COLO829 (cell line): ENCODE measurements around the gene RHBDL3.
"Not testable (repeated sequence)": the region's sequence is repeated elsewhere in the genome, so short reads cannot be mapped to it uniquely, and the experiment has no call there.

ENCODE experiments used
- DNase-seq: peaks from one replicate; pipeline ENCODE4 v3.0.0; 2012; ENCODE audit warnings: low spot score

RHBDL3 gene

GRCh38 chr17:32265192-32265923 lies at the start of gene RHBDL3:
RHBDL3 (plus strand) TSS chr17:32265832; CDS start chr17:32266190, 358 bp downstream.
- DNase-seq: no peak

GRCh38 chr17:32222621-32223020 lies 43.0 kb upstream of the RHBDL3 start:
- no peak for DNase-seq

DNA sequence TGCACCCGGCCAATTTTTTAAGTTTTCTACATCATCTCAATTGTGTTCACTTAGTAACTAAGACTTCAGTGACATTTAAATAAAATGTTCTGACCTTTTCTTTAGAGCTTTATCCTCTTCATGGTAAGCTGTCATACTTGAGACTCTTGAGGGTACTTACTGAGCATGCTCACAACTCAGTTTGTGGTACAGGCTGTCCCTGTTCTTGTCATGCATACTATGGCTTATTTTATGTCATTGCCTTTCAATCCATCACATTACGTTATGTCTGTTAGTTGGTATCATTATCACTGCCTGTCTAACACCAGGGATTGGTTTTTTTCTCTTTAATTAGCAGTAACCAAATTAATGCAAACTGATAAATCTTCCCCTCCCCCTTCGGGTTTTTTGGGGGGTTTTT lies 41.9 kb upstream of the RHBDL3 start:
- DNase-seq: no peak

- DNase-seq: no peak
These were observed 38.7 kb upstream of the RHBDL3 start for GRCh38 chr17:32226886-32227285.

DNA sequence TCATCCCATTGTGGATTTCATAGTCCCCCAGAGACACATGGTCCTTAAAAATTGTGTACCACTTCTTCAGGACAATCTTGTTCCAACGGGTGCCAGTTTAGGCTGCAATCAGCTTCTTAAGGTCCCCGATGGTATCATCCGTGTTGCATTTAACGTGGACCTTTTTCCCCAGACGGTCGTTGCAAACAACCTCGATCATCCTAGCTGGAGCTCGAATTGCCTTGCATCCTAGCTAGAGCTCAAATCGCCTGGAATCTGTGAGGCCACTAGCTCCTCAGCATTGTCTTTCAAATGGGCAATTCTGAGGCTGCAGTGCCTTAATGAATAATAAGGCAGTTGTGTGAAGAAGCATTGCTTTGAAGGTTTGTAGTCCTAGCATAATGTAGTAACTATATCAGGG lies 37.7 kb upstream of the RHBDL3 start:
- no peak for DNase-seq

DNA sequence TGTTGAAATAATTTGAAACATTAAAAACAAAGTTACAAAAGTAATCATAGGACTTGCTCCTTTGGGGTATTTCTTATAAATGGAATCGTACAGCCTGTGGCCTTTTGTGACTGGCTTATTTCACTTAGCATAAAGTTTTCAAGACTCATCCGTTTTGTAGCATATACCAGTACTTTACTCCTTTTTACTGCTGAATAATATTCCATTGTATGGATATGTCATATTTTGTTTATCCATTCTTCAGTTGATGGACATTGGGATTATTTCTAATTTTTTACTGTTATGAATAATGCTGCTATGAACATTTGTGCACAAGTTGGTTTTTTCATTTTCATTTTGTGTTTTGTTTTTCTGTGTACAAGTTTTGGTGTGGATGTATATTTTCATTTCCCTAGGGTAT lies 30.0 kb upstream of the RHBDL3 start:
- no peak for DNase-seq

DNA sequence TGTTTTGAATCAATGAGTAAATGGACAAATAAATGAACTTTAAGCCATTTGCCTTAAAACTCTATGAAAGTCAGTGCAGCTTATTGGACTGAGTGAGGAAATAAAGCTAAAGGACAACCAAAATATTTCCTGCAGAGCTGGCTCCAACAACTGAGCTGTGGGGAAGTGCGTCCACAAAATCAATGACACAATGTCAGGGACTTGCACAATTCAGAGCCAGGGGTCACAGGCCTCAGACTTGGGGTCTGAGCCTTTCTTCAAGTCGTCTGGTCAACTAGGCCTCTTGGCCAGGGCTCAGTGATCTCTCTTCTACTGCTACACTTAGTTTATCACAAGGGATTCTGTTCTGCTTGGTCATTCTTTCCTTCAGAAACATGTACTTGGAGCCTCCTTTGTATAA lies 26.2 kb upstream of the RHBDL3 start:
- DNase-seq: no peak

DNA sequence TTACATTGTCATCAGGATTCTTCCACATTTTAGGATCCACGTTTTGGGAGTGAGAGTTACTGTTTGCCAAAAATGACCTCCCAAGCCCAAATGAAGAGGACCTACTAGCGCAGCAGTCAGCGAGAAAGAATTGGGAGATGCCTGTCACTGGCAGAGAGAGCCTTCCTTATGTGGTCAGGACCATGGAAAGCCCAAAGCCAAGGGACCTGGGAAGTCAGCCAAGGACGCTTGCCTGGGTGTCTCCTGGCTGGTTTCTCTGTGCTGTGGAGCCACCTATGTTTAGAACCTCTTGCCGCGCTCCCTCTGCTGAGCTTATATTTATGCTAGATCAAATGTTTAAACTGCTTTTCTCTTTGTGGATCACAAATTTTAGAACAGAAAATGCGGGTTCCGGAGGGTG lies 24.9 kb upstream of the RHBDL3 start:
- DNase-seq: no peak

GRCh38 chr17:32241640-32242039 lies 24.0 kb upstream of the RHBDL3 start:
- no peak for DNase-seq

- DNase-seq: no peak
These were observed 16.2 kb upstream of the RHBDL3 start for GRCh38 chr17:32249475-32249874.

DNA sequence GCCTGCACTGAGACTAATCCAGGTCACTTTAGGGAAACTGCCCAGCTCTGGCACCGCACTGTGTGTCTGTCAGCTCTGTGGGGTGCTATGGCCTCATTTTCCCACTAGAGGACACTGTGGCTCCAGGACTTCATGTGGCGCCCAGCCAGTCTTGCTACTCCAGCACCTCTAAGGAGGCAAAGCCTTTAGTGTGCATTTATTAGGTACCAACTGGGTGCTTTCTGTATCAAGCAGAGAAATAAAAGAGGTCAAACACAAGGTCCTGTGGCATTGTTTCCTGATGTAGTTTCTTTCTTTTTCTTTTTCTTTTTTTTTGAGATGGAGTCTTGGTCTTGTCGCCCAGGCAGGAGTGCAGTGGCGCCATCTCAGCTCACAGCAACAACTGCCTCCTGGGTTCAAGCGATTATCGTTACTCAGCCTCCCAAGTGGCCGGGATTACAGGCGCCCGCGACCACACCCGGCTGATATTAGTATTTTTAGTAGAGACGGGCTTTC lies 12.5 kb upstream of the RHBDL3 start:
- DNase-seq: peak; percentile 82

DNA sequence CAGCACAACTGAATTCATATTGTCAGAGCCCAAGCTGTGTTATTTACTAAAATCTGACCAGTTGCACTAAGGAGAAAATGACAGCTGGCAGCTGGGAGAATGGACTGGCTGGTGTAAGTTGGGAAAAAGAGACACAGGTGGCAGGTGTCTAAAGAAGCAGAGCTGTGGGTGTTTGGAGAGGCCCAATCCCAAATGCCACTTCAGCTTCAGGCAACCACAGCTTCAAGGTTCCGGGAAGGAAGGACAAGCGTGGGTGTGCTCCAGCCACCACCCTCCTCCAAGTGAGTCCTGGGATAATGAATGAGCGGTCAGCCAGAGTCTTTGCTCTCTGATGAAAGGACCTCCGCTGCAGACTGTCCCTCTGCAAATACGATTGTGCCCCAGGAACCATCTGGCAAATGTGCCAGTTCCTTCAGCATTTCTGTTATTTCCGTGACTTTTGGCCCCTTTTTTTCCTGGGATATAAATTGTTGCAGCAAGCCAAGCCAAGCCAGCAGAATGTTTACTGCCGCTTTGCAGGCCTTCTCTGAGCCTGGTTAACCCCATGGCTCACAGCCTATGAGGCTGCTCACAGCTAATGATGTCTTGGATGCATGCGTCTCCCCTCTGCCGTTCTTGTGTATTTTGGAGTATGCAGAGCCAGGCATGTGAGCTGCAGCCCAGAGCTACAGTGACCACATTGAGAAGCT lies 9.5 kb upstream of the RHBDL3 start:
- DNase-seq: no peak

DNA sequence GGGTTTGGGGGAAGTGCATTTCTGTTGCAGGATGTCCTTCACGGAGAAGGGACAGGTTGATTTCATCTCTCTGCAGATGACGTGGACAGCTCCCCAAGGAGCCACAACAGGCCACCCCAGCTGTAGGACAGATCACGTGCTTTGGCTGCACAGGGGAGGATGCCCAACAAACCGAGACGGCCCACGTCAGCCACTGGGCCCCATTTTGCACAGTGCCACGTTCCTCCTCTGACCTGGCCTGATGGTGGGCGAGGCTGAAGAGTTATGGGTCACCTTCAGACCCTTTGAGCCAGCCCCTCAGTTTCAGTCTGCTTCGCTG lies 9.0 kb upstream of the RHBDL3 start:
- no peak for DNase-seq

GRCh38 chr17:32258383-32259140 lies 7.1 kb upstream of the RHBDL3 start:
- DNase-seq: no peak

- DNase-seq: peak; percentile 77
These were observed 6.0 kb upstream of the RHBDL3 start for GRCh38 chr17:32259586-32259985.

DNA sequence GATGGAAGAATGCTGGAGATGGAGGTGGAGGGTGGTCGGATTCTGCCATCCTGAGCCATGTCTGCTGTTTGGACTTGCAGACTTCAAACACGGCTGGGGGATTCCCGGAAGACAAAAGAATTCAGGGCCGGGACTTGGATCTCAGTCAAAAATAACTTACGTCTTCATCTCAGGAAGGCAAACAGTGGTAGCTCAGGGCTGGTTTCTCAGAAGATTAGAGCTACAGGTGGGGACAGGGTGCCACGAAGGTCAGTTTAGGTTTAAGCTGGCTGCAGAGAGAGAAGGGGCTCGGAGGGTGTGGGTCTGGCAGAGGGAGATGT lies 4.3 kb upstream of the RHBDL3 start:
- no peak for DNase-seq

DNA sequence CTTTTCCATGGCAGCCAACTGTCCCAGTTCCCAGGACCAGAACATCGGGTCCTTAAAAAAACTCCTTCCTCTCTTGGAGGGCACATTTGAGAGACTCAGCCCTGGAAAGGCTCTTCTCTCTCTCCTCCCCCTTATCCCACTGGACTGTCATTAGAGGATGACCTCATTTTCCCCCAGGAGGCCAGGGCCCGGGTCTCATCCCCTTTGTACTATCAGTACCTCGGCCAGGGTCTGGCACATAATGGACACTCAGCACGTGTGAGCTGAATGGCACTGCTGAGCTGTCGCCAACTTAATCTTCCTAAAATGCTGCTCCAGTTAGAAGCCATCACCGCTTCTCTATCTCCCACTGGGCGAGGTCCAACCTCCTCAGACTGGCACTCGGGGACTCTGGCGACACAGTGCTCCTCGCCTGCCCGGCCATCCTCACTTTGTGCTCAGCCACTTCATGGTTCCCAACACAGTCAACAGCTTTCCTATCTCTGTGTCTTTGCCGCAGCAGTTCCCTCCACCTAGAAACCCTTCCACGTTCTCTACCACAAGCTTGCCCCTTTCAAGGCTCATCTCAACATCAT lies 3.6 kb upstream of the RHBDL3 start:
- DNase-seq: no peak

- DNase-seq: not testable (repeated sequence)
These were observed 2.1 kb upstream of the RHBDL3 start for GRCh38 chr17:32263515-32263914.

- DNase-seq: no peak
These were observed 1.4 kb upstream of the RHBDL3 start for GRCh38 chr17:32264140-32264799.

- DNase-seq: no peak
These were observed 825 bp upstream of the RHBDL3 start for GRCh38 chr17:32264823-32265191.

- DNase-seq: no peak
These were observed 388 bp downstream of the RHBDL3 start for GRCh38 chr17:32266051-32266388.
